Activated naive CD4-positive, alpha-beta T cell treated with anti-CD3 and anti-CD28 coated beads for 36 hours (primary cell): ENCODE data around the gene SIAE. TPM values are rescaled to one million over a fixed set of nuclear protein-coding genes. Genes with fewer than 3 reads are reported as not detected.

Experiments used
- CTCF ChIA-PET: fragments of 350-600 bp; sonication (Branson Sonifier 250); formaldehyde crosslinking; loops from one replicate; lab custom pipeline; 2021; ENCODE audit warnings: antibody characterized with exemption; lab: Charles Lee
- DNase-seq: peaks from one replicate; pipeline ENCODE4 v3.0.0-alpha.2; 2020
- H3K27ac Mint-ChIP-seq: one replicate; pipeline ENCODE4 v1.8.0; 2021; ENCODE audit warnings: mild to moderate bottlenecking, mixed read lengths
- H3K27me3 Mint-ChIP-seq: one replicate; pipeline ENCODE4 v1.8.0; 2021; ENCODE audit warnings: low read depth, mixed read lengths
- H3K36me3 Mint-ChIP-seq: one replicate; pipeline ENCODE4 v1.8.0; 2021; ENCODE audit warnings: low read depth, mixed read lengths
- H3K4me1 Mint-ChIP-seq: one replicate; pipeline ENCODE4 v1.8.0; 2021; ENCODE audit warnings: low read depth, mixed read lengths
- H3K4me3 Mint-ChIP-seq: one replicate; pipeline ENCODE4 v1.8.0; 2021; ENCODE audit warnings: mild to moderate bottlenecking, moderate library complexity, mixed read lengths
- H3K9me3 Mint-ChIP-seq: one replicate; pipeline ENCODE4 v1.8.0; 2021; ENCODE audit warnings: mixed read lengths
- intact Hi-C: fragments of 100-400 bp; cut with micrococcal nuclease; formaldehyde crosslinking; loops from one replicate; pipeline ENCODE4 v1.15.1; 2023
- total RNA-seq, 2 experiments: library from RNA; stranded (reverse); gene quantifications; one replicate each; pipeline ENCODE4 v1.2.3, GENCODE V29; 2021

The SIAE gene
- total RNA-seq: 10 to 100 TPM in 1 of 2 experiments, 1 to 10 TPM in 1; 7.8 to 10.8 TPM

GRCh38 chr11:124673333-124674167 lies at the start of gene SIAE, which contains the start of gene SPA17:
TSS of gene SIAE (minus strand) at chr11:124673739. CDS start at chr11:124673708, 31 bp downstream.
TSS of gene SPA17 (plus strand) at chr11:124673904. CDS start at chr11:124675265, 1,361 bp downstream.
- H3K4me3 Mint-ChIP-seq: peak within 1 kb of the TSS; percentile 88
- peaks cover 26% of the 10 kb centered on the region for H3K4me1 Mint-ChIP-seq
- H3K27me3 Mint-ChIP-seq: no peaks in the 10 kb centered on the region
- DNase-seq: peak; percentile 93
- intact Hi-C loops: loop anchor here (1.0 to 5.0 kb wide), 10 partner anchors 51 to 558 kb away; partner anchors contain the start of genes CCDC15, NRGN, PKNOX2 and TBRG1
- peaks cover 4% of the 10 kb centered on the region for H3K9me3 Mint-ChIP-seq
- peak within 1 kb of the TSS; percentile 75 for H3K27ac Mint-ChIP-seq
- H3K36me3 Mint-ChIP-seq: peaks cover 1% of the 10 kb centered on the region
- CTCF ChIA-PET: interaction anchor here (1.0 to 2.2 kb wide), 5 partner anchors 71 to 193 kb away, joined by 3 to 10 read pairs (median 5); no protein-coding TSS in a partner anchor

GRCh38 chr11:124722176-124722575 lies 48.6 kb upstream of the SIAE start:
- Mint-ChIP-seq H3K27me3 (peaks cover 19% of the 10 kb centered on the region), H3K4me3 (no peak overlapping the region), H3K36me3 (no peaks in the 10 kb centered on the region), H3K27ac (no peak overlapping the region), H3K4me1 (peaks cover 27% of the 10 kb centered on the region), H3K9me3 (no peaks in the 10 kb centered on the region)
- CTCF ChIA-PET: interaction anchor here (2.7 kb wide), 1 partner anchor 41 kb away, joined by 8 read pairs; no protein-coding TSS in a partner anchor
- DNase-seq: no peak
- intact Hi-C loops: no loop called here

GRCh38 chr11:124719534-124719933 lies 46.0 kb upstream of the SIAE start:
- DNase-seq: no peak
- peaks cover 24% of the 10 kb centered on the region for H3K27me3 Mint-ChIP-seq
- CTCF ChIA-PET: no interaction called here
- no peak overlapping the region for H3K27ac Mint-ChIP-seq
- no peaks in the 10 kb centered on the region for H3K36me3 Mint-ChIP-seq
- H3K9me3 Mint-ChIP-seq: no peaks in the 10 kb centered on the region
- H3K4me1 Mint-ChIP-seq: peaks cover 23% of the 10 kb centered on the region
- no peak overlapping the region for H3K4me3 Mint-ChIP-seq
- intact Hi-C loops: no loop called here

- intact Hi-C loops: no loop called here
- H3K27me3 Mint-ChIP-seq: peaks cover 26% of the 10 kb centered on the region
- DNase-seq: no peak
- peaks cover 23% of the 10 kb centered on the region for H3K4me1 Mint-ChIP-seq
- no peak overlapping the region for H3K4me3 Mint-ChIP-seq
- H3K9me3 Mint-ChIP-seq: no peaks in the 10 kb centered on the region
- no peaks in the 10 kb centered on the region for H3K36me3 Mint-ChIP-seq
- CTCF ChIA-PET: no interaction called here
- no peak overlapping the region for H3K27ac Mint-ChIP-seq
These were observed 45.3 kb upstream of the SIAE start for GRCh38 chr11:124718801-124719200.

- Mint-ChIP-seq H3K9me3 (no peaks in the 10 kb centered on the region), H3K4me3 (peak overlapping the region; percentile 58), H3K36me3 (no peaks in the 10 kb centered on the region), H3K27me3 (peaks cover 26% of the 10 kb centered on the region), H3K4me1 (peaks cover 23% of the 10 kb centered on the region), H3K27ac (no peak overlapping the region)
- CTCF ChIA-PET: interaction anchor here (1.1 kb wide), 1 partner anchor 49 kb away, joined by 3 read pairs; no protein-coding TSS in a partner anchor
- intact Hi-C loops: no loop called here
- DNase-seq: peak; percentile 54
These were observed 44.5 kb upstream of the SIAE start for GRCh38 chr11:124717786-124718651.

GRCh38 chr11:124717421-124717785 lies 43.9 kb upstream of the SIAE start:
- peaks cover 17% of the 10 kb centered on the region for H3K4me1 Mint-ChIP-seq
- no peaks in the 10 kb centered on the region for H3K36me3 Mint-ChIP-seq
- peaks cover 26% of the 10 kb centered on the region for H3K27me3 Mint-ChIP-seq
- no peak overlapping the region for H3K27ac Mint-ChIP-seq
- CTCF ChIA-PET: interaction anchor here (0.9 to 1.1 kb wide), 2 partner anchors 48 to 72 kb away, joined by 3 read pairs; no protein-coding TSS in a partner anchor
- intact Hi-C loops: no loop called here
- H3K4me3 Mint-ChIP-seq: peak overlapping the region; percentile 58
- DNase-seq: no peak
- H3K9me3 Mint-ChIP-seq: no peaks in the 10 kb centered on the region

- no peak for DNase-seq
- no peaks in the 10 kb centered on the region for H3K36me3 Mint-ChIP-seq
- no peak overlapping the region for H3K27ac Mint-ChIP-seq
- intact Hi-C loops: no loop called here
- H3K9me3 Mint-ChIP-seq: no peaks in the 10 kb centered on the region
- H3K4me3 Mint-ChIP-seq: no peak overlapping the region
- H3K27me3 Mint-ChIP-seq: peaks cover 26% of the 10 kb centered on the region
- CTCF ChIA-PET: interaction anchor here (0.9 kb wide), 1 partner anchor 71 kb away, joined by 3 read pairs; no protein-coding TSS in a partner anchor
- H3K4me1 Mint-ChIP-seq: peaks cover 11% of the 10 kb centered on the region
These were observed 43.1 kb upstream of the SIAE start for GRCh38 chr11:124716591-124716990.

GRCh38 chr11:124712392-124712791 lies 38.9 kb upstream of the SIAE start:
- no peak for DNase-seq
- CTCF ChIA-PET: no interaction called here
- no peak overlapping the region for H3K27ac Mint-ChIP-seq
- H3K27me3 Mint-ChIP-seq: peaks cover 17% of the 10 kb centered on the region
- H3K9me3 Mint-ChIP-seq: peaks cover 6% of the 10 kb centered on the region
- H3K4me1 Mint-ChIP-seq: peaks cover 1% of the 10 kb centered on the region
- peaks cover 4% of the 10 kb centered on the region for H3K36me3 Mint-ChIP-seq
- H3K4me3 Mint-ChIP-seq: no peak overlapping the region
- intact Hi-C loops: no loop called here

- DNase-seq: no peak
- Mint-ChIP-seq H3K27me3 (no peaks in the 10 kb centered on the region), H3K9me3 (peaks cover 6% of the 10 kb centered on the region), H3K27ac (no peak overlapping the region), H3K4me3 (no peak overlapping the region), H3K4me1 (no peaks in the 10 kb centered on the region), H3K36me3 (peaks cover 8% of the 10 kb centered on the region)
- intact Hi-C loops: no loop called here
- CTCF ChIA-PET: no interaction called here
These were observed 34.3 kb upstream of the SIAE start for GRCh38 chr11:124707829-124708228.

- Mint-ChIP-seq H3K4me3 (no peak overlapping the region), H3K27me3 (no peaks in the 10 kb centered on the region), H3K4me1 (no peaks in the 10 kb centered on the region), H3K27ac (no peak overlapping the region), H3K9me3 (no peaks in the 10 kb centered on the region), H3K36me3 (no peaks in the 10 kb centered on the region)
- intact Hi-C loops: no loop called here
- no peak for DNase-seq
- CTCF ChIA-PET: interaction anchor here (0.7 to 1.0 kb wide), 2 partner anchors 31 to 1049 kb away, joined by 3 read pairs; no protein-coding TSS in a partner anchor
These were observed 26.5 kb upstream of the SIAE start for GRCh38 chr11:124700028-124700427.

GRCh38 chr11:124699547-124699946 lies 26.0 kb upstream of the SIAE start:
- H3K9me3 Mint-ChIP-seq: no peaks in the 10 kb centered on the region
- intact Hi-C loops: no loop called here
- no peak for DNase-seq
- H3K27ac Mint-ChIP-seq: no peak overlapping the region
- no peaks in the 10 kb centered on the region for H3K27me3 Mint-ChIP-seq
- no peak overlapping the region for H3K4me3 Mint-ChIP-seq
- no peaks in the 10 kb centered on the region for H3K4me1 Mint-ChIP-seq
- H3K36me3 Mint-ChIP-seq: no peaks in the 10 kb centered on the region
- CTCF ChIA-PET: interaction anchor here (1.0 kb wide), 1 partner anchor 30 kb away, joined by 3 read pairs; no protein-coding TSS in a partner anchor

GRCh38 chr11:124693142-124693541 lies 19.6 kb upstream of the SIAE start:
- DNase-seq: no peak
- CTCF ChIA-PET: no interaction called here
- H3K9me3 Mint-ChIP-seq: no peaks in the 10 kb centered on the region
- H3K4me1 Mint-ChIP-seq: no peaks in the 10 kb centered on the region
- intact Hi-C loops: no loop called here
- H3K36me3 Mint-ChIP-seq: no peaks in the 10 kb centered on the region
- H3K4me3 Mint-ChIP-seq: no peak overlapping the region
- H3K27ac Mint-ChIP-seq: no peak overlapping the region
- H3K27me3 Mint-ChIP-seq: no peaks in the 10 kb centered on the region
